ENCODE data around the gene RPTOR.
A peak's percentile ranks its signal among the peaks of the same experiment; 100 is the strongest.

The RPTOR gene

DNA sequence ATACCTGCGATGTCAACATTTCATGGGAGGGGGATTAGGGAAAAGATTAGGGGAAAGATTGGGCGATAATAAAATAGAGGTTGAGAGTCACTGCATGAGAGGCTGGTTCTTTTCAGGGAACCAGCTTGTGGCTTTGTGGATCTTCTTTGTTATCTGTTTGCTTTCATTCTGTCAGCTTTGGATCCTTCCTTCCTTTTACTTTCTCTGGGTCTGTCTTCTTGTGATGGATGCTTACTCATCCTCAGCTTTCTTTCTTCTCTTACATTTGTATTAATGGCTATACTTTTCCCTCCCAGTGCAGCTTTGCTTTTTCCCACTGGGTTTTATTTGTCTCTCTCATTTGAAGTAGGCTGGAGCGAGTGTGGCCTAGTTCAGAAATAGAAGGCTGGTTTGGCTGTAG, 47.1 kb downstream of the RPTOR start:
- no peak for DNase-seq

DNA sequence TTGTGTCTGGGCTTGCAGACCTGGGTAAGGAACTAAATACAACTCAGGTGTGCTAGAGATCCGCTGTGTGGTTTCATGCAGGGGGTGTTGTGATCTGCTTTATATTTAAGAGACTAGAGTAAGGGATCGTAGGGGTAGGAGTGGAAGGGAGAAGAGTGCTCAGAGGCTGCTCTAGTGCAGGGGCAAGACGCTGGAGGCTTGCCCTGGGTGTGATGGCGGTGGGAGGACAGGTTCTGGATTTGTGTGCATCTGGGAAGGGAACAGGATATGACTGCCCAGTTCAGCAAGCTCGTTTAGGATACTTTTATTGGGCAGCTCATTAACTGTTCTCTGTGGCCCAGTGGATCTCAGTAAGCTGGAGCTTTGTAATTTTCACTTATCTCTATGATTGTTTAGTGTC, 47.6 kb downstream of the RPTOR start:
- DNase-seq, result no peak

DNA sequence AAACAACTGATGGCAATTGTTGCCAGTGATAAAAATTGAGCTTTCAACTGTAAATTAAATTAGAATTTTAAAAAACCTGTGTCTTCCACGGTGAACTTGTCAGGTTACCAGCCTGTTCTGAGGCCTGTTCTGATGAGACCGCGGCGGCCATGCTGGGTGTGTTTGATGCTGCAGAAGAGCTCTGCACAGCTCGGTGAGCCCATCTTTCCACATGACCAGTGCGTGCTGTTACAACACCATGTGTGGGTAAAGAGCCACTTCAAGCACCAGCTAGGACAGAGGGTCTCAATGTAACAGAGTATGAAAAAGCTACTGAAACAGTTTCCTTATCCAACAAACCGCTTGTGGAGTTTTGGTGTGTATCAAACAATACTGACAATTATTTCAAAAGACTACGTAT, 48.5 kb downstream of the RPTOR start:
- no peak for DNase-seq

DNA sequence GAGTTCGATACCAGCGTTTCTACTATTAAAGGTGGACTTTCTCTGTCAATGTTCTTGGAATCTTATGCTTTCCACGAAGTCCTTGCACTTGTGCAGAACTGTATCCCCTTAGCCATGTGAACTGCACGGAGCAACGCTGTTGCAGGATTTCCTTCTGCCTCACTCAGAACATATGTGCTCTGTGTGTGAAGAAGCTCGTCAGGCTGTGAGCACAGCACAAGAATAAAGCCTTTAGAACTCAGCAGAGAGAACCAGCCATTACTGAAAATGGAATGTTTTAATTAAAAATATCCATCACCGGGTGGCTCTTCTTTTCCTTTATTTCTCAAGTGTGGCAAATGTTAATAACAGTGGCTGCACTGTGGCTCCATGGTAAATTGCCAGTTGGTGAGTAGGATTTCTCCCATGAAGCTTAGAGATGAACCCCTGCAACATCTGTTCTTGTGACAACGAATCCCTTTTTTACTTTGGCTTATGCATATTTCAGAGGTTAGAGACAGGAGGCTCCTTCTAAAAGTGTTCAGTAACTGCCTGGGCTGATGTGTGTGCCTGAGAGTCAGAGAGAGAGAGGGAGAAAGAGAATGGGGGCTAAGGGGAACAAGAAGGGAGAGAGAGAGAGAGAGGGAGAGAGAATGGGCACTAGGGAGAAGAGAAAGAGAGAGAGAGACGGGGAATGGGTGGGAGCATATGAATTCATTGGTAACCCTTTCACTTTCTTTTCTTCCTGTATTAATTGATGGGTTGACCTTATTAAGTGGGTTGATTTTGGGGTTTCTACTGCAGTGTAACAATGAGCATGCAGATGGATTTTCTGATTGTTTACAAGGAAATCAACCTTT, 50.0 kb downstream of the RPTOR start:
- no peak for DNase-seq

DNA sequence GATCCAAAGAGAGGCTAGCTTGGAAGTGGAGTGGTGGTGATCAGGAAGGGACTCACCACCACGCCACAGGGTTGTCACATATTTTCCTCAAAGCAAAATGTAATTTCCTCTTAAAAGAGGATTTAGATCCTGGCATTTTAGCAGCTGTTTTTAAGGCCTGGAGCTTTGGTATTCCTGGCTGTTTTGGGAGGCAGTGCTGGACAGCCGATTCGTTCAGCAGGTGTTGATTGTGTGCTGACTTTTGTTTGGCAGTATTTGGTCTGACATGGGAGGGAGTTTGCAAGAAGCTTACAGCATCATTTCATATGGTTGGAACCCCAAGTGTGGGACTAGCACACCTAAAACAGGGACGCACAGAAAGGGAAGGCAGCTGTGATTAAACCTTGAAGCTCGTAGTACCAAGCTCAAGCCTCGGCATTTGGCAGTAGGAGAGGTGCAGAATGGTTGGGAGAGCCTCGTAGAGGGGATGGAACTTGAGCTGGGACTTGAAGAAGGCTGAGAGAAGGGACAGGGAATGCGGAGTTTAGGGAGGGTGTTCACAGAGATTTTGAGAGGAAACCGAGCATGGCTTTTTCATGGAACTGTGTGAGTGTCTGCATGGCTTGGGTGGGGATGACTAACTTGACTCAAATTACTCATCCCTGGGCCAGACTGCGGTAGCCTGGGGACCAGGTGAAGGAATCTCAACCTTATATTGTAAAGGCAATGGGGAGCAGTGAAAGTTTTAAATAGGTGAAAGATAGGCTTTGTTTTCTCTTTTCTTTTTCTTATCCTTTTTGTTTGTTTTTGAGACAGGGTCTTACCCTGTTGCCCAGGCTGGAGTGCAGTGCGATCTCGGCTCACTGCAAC, 52.3 kb downstream of the RPTOR start:
- no peak for DNase-seq

DNA sequence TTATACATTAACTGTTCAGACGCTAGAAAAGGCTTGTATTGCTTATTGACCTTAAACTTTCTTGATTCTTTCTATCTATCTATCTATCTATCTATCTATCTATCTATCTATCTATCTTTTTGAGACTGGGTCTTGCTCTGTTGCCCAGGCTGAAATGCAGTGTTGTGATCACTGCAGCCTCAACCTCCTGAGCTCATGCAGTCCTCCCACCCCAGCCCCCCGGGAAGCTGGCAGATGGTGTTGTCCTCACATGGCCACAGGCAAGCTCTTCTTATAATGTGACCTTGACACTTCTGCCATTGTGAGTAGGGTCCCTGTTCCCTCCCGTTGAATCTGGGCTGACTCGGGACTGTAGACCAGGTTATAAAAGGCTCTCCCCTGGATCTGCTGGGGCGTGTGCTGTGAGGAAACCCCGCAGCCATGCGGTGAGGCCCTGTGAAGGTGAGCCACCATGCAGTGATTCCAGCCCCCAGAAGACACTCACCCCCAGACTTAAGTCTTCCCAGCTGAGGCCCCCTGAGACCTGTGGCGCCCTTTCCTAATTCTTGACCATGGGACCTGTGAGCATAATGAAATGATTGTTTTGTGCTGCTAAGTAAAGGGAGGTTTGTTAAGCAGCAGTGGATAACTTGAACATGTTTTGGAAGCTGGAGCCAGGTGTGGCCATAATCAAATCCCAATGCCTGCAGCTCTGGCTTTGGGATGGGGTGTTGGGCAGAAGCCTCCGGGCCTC, 54.3 kb downstream of the RPTOR start:
- DNase-seq, result no peak

DNA sequence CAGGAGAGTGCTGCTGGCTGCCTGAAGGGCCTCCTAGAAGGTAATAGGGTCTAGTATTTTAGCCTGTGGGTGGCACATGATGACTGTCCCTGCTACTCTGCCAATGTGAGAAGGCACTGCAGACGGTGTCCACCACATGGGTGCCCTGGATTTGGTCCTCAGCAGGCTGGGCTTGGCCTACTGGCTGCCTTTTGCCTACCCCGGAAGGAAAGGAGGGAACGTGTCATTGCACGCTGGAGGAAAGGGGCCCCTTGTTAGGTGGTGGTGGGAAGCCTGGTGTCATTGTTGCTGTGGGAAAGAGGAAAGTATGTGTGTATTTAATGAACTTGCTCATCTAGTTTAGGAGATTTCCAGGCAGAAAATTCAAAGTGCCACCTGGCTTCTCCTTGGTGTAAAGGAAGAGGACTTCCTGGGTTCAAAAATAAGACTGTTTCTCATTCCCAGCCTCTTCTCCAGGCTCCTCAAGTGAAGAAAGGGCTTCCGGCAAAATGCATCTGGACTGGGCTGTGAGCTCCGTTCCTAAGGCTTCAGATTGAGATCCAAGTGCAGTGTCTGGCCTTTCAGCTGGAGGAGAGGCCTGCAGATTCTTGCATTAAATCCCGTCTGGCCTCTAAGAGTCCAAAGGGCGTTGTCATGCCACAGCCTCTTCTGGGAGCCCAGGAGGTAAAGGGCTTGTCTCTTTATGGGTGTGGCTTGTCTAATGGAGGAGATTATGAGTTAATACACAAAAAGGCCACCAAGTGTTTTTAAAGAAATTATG, 55.1 kb downstream of the RPTOR start:
- no peak for DNase-seq

DNA sequence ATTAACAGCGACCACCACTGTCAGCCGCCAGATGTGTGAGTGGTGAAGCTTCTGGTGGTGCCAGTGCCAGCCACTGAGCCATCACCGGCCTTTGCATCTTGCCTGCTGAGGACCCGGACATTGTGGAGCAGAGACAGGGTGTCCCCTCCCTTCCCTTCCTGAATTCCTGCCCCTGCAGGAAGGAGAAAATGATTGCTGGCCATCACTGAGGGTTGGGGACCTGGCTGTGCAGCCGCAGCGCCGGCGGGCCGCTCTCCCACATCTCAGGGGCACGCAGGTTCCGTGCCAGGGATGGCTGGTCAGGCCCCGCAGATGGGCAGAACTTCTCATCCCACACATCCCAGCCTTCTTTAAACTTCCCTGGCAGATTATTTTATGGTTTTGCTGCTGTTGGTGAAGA, 56.5 kb downstream of the RPTOR start:
- no peak for DNase-seq

DNA sequence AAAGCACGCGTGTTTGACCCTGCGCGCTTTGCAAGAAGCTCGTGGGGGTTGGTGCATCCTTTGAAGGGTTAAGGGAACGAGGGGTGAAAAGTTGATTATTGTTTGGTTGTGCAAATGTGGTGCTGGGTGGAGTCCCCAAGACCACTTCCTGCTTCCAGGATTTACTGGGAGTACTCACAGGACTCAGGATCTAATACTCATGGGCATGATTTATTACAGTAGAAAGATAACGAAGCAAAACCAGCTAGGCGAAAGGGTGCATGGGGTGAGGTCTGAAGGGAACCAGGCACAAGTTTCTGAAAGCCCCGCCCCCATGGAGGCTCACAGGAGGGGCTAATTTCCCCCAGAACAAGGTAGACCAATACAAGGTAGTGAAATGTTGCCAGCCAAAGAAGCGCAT, 58.8 kb downstream of the RPTOR start:
- no peak for DNase-seq

DNA sequence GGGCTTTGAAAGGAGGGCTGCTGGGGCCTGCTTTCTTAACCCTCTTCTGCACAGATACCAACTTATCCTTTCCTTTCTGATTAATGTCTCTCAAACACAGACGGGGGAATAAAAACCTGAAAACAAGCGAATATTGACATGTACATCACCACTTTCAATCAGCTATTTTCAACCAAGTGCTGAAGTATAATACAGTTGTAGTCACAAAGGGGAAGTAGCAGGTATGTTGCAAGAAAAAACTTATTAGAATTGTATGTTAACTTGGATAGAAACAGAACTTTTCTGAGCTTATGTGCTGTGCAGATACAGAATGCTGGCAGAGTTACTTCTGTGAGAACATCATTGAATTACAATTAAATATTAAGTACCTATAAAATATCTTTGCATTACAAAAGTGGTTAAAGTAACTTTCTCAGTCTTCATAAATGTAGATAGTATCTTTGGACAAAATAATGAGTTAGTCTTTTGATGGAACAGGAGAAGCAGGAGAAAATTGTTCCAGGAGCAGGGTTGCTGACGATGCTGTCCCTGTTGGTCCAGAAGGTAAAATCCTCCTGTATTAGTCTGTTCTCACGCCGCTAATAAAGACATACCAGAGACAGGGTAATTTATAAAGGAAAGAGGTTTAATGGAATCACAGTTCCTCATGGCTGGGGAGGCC, 59.5 kb downstream of the RPTOR start:
- no peak for DNase-seq

DNA sequence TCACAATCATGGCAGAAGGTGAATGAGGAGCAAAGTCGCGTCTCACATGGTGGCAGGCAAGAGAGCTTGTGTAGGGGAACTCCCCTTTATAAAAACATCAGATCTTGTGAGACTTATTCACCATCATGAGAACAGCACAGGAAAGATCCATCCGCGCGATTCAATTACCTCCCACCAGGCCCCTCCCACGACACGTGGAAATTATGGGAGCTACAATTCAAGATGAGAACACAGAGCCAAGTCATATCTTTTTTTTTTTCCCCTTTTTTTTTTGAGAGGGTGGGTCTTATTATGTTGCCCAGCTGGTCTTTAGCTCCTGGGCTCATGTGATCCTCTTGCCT, 60.0 kb downstream of the RPTOR start:
- no peak for DNase-seq

DNA sequence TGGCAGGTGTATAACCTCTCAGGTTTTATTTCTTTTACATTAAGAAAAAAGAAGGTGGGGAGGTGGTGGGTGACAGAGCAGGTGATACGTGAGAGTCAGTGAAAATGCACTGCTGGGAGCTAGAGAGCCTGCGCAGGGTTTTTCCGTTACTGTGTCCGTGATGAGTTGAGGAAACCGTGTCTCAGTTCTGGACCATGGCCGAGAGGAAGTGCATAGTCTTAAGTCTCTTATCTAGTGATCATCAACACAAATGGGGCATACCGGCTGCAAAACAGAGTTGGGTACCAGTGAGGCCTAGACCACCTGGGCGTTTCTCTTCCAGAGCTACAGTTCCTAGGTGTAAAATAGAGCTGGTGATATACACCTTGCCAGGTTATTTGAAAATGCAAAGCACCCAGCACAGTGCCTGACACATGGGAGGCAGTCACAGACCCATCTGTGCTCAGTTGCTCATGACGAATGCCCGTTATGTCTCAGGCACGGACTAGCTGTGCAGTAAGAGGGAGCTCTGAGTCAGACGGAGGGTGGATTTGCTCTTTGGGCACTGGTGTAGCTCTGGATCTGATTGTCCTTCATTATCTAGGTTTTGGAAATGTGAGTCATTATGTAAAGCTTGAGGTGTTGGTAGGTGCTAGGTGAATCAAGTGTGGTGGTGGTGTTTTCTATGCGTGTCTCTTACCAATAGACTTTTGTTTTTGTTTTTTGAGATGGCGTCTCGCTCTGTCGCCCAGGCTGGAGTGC, 60.9 kb downstream of the RPTOR start:
- DNase-seq, result peak in 1 of 2 donors; percentile 9

DNA sequence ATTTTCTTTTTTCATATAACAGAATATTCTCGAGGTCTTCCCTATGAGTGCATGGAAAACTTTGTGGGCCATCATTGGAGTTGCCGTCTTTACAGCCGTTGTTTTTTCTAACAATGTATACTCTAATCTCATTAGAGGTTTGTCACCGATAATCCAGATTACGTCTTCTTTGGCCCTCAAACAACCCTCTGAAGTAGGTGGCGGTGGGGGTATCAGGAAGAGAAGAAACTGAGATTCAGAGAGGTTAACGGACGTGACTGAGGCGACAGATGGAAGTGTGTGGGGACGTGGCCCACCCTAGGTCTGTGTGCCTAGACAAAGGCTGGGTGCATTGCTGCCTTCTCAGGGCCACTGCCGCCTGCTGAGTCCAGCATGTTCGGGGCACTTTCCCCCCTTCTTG, 63.7 kb downstream of the RPTOR start:
- DNase-seq, result no peak

DNA sequence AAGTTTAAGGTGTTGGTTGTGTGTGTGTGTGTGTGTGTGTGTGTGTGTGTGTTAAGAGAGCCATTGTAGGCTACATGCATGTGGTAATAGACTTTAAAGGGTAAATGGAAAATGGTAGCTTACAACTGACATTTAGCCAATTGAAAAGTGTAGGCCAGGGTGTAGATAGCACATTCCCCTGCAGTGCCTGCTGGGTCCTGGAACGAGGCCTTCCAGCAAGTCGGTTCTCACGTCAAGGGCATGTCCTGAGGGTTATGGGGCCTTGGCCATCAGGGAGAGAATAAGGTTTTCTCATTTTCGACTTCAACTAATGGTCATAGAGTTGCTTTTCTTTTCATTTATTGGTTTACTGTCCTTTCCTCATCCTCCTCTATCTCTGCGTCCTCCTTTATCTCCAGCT, 65.1 kb downstream of the RPTOR start:
- no peak for DNase-seq

DNA sequence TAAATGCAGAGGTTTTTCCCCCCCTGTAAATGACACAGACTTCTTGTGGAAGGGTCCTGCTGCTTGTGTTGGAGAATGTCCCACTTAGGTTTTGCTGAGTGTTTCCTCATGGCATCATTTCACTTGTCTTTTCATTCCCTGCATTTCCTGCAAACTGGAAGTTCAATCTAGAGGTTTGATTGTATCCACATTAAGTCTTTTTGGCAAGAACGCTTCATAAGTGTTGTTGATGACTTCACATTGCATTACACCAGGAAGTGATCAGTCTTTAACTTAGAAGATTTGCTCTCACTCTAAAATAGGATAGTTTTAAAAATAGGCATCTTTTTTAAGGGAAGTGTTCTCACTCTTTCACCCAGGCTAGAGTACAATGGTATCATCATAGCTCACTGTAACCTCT, 67.2 kb downstream of the RPTOR start:
- no peak for DNase-seq

DNA sequence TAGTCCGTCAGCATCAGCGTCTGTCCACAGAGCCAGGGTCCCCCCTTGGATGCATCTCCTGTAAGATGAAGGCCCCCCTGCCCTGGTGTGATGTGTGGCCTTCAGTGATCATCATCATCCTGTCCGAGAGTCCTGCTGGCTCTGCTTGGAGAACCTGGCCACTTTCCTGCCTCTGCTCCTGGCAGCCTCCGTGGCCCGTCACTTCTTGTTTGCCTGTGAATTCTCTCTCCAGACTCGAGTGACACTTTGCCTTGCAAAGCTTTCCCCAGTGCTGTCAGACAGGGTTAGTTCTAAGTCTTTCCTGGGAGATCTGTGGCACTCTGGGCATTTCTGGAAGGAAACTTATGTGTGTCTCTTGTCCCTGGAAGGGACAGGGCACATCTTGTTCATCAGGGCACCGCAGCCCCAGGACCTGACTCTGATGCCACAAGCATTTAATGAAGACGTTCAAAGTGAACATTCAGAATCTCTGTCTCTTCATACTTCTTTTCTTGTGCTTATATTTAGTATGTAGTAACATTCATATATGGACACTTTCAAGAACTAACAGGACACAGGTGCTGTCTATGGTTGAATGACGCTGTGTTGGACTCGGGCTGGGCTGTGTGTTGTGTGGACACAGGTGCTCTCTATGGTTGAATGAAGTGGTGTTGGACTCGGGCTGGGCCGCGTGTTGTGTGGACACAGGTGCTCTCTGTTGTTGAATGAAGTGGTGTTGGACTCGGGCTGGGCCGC, 68.5 kb downstream of the RPTOR start:
- no peak for DNase-seq

DNA sequence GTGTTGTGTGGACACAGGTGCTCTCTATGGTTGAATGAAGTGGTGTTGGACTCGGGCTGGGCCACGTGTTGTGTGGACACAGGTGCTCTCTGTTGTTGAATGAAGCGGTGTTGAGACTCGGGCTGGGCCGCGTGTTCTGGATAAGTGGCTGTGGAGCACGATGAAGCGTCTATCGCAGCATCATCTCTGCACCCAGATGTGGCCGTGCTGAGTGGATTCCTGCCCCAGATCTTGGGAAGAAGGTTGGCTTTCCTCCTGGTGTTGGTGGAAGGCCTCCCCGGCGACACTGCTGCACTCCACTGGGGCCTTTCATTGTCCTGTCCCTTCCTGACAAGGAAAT, 69.1 kb downstream of the RPTOR start:
- no peak for DNase-seq

DNA sequence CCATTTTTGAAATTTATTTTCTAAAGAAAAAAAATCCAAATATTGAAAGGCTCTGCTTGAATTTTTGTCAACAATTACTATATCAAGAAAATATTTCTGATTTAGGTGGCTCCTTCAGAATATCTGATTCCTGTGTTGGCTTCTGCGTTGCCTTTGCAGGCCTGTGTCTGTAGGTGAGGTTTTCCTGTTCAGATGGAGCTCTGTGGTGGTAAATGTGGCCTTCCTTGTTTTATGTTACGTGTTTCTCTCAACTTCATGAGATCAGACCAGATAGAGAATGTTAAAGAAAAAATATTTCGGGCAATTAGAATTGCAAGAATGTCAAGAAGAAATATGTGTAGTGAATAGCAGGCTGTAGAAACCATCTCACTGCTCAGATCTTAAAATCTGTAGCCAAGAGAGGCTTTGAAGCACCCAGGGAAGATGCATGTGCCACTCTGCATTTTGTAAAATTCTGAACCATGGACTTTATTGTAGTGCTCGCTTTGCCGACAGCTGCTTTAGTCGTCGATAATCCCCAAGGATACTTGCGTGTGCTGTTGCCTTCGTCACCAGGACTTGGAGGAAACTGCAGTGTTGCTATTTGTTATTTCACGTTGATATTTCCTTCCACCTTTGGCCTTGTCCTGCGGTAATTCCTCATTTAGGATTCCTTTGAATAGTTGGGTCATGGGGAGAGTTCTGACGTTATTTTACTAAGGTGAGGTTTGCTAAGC, 69.9 kb downstream of the RPTOR start:
- DNase-seq, result no peak

DNA sequence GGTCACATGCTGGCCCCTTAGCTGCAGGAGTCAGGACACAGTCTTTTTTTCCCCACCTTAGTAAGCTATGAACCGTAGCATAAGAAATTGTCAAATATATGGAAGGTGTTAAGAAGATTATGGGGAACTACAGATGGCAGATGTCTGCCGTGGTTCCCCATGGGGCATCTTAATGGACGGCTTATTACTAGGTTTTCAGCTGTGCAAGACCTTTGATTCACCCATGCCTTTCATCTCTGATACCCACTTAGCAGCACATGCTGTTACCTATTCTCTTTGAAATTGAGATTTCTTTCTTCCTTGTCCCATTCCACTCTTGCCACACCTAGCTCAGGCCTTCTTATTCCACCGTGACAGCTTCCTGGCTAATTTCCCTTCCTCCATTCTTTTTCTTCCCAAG, 70.7 kb downstream of the RPTOR start:
- DNase-seq, result no peak

DNA sequence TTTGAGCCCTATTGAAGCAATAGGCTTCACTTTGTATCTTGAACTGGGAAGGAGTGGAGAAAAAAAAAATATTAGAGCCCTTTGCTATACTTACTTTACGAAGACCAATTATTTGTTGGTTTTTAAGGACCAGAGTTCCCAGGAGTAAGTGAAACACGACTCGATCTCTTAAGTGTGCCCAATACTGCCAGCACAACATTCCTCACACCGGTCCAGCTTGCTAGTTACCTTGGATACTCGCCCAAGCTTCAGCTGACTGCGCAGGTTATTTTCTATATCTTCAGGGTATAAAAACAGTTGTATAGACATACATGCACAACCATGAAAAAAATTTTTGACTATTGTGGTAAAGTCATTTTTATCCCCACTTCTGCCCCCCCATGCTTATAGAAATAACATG, 72.1 kb downstream of the RPTOR start:
- no peak for DNase-seq

Data from CD4-positive, alpha-beta T cell treated with Interleukin-4 for 1 hour (primary cell).